ENCODE results near the gene TYSND1.

The TYSND1 gene

GRCh38 chr10:70090013-70090412 is 56.5 kb downstream of the TYSND1 start:
- H3K27me3 ChIP-seq (ENCODE audit: control insufficient read depth, low read length) = peaks cover 12% of the 10 kb centered on the region
- no peaks in the 10 kb centered on the region for H4K20me1 ChIP-seq (ENCODE audit: control insufficient read depth, insufficient read depth, low read depth, low read length)
- no peaks in the 10 kb centered on the region for H3K9me3 ChIP-seq (ENCODE audit: control insufficient read depth, insufficient read depth, low read length)
- H3K4me3 ChIP-seq (ENCODE audit: low read length) = no peak overlapping the region
- no peak overlapping the region for H3K27ac ChIP-seq (ENCODE audit: low read depth, low read length)
- no peak overlapping the region for H3K4me2 ChIP-seq (ENCODE audit: low read length)
- no peaks in the 10 kb centered on the region for H3K9me2 ChIP-seq (replicated peaks; ENCODE audit: control insufficient read depth, low read length)
- no peaks in the 10 kb centered on the region for H3F3A ChIP-seq (ENCODE audit: control insufficient read depth, insufficient read depth)
- H3K4me1 ChIP-seq (ENCODE audit: control insufficient read depth, low read length) = no peaks in the 10 kb centered on the region
- H3K36me3 ChIP-seq (ENCODE audit: control insufficient read depth, low read length) = no peaks in the 10 kb centered on the region
- TF ChIP-seq CTCF (IDR thresholded peaks at IDR 0.05; ENCODE audit: low read depth, low read length, poor library complexity, severe bottlenecking) (no peak), EZH2phosphoT487 (IDR thresholded peaks at IDR 0.05; ENCODE audit: borderline replicate concordance, low read length) (no peak)
- no peaks in the 10 kb centered on the region for H3K79me2 ChIP-seq (ENCODE audit: control insufficient read depth, low read length)

GRCh38 chr10:70088308-70088698 is 58.2 kb downstream of the TYSND1 start:
- H3K4me3 ChIP-seq (ENCODE audit: low read length) = no peak overlapping the region
- H3K4me1 ChIP-seq (ENCODE audit: control insufficient read depth, low read length) = no peaks in the 10 kb centered on the region
- H3K27ac ChIP-seq (ENCODE audit: low read depth, low read length) = no peak overlapping the region
- H3K27me3 ChIP-seq (ENCODE audit: control insufficient read depth, low read length) = peaks cover 6% of the 10 kb centered on the region
- TF ChIP-seq EZH2phosphoT487 (IDR thresholded peaks at IDR 0.05; ENCODE audit: borderline replicate concordance, low read length) (no peak), CTCF (IDR thresholded peaks at IDR 0.05; ENCODE audit: low read depth, low read length, poor library complexity, severe bottlenecking) (no peak)
- H3K79me2 ChIP-seq (ENCODE audit: control insufficient read depth, low read length) = no peaks in the 10 kb centered on the region
- H3F3A ChIP-seq (ENCODE audit: control insufficient read depth, insufficient read depth) = no peaks in the 10 kb centered on the region
- H3K36me3 ChIP-seq (ENCODE audit: control insufficient read depth, low read length) = no peaks in the 10 kb centered on the region
- H4K20me1 ChIP-seq (ENCODE audit: control insufficient read depth, insufficient read depth, low read depth, low read length) = no peaks in the 10 kb centered on the region
- no peak overlapping the region for H3K4me2 ChIP-seq (ENCODE audit: low read length)
- H3K9me3 ChIP-seq (ENCODE audit: control insufficient read depth, insufficient read depth, low read length) = no peaks in the 10 kb centered on the region
- no peaks in the 10 kb centered on the region for H3K9me2 ChIP-seq (replicated peaks; ENCODE audit: control insufficient read depth, low read length)

All from DOHH2 (cell line).